Lower leg skin (tissue), 4 donors: ENCODE measurements around the gene BEND7. TPM values are rescaled to one million over a fixed set of nuclear protein-coding genes. Genes with fewer than 3 reads are reported as not detected.

Experiments
- DNase-seq, 2 donors: peaks; one replicate each; pipeline ENCODE4 v3.0.0-alpha.2; 2019; ENCODE audit warnings: low spot score in 2 of 2
- H3K4me3 ChIP-seq: fragments of 200-600 bp; sonication (generic); 2 replicates; pipeline ENCODE4 v1.5.1; 2017; ENCODE audit warnings: mild to moderate bottlenecking, low read depth; ENCODE audit not compliant: poor library complexity, severe bottlenecking
- CTCF ChIP-seq, 3 donors: fragments of 450-650 bp; IDR thresholded peaks; one replicate each; pipeline ENCODE4 v1.5.1; 2016; ENCODE audit warnings: antibody characterized with exemption in 3 of 3, mild to moderate bottlenecking in 3 of 3, moderate library complexity in 2 of 3
- POLR2A ChIP-seq, 2 donors: fragments of 450-650 bp; IDR thresholded peaks; one replicate each; pipeline ENCODE4 v1.6.1; 2016 to 2017; ENCODE audit warnings: antibody characterized with exemption in 2 of 2, mild to moderate bottlenecking in 1 of 2, moderate library complexity in 1 of 2
- WGBS, 2 donors: methylation state at CpG; one replicate each; pipeline ENCODE4 v1.1.5; 2018; 5-methylcytosine and 5-hydroxymethylcytosine counted together
- intact Hi-C: fragments of 100-400 bp; cut with DNase I; formaldehyde crosslinking; loops from one replicate; pipeline ENCODE4 v1.15.0; 2023; ENCODE audit warnings: low total_unique reads
- total RNA-seq, 4 donors: library from RNA; depleted of rRNA; stranded (reverse); fragments of >200 nt; gene quantifications; one replicate each; pipeline ENCODE4 v1.1.0, GENCODE V29; 2016

BEND7 gene
- total RNA-seq, 4 donors from 2014 or later = 3.7 to 8.1 (median 5.8) TPM

GRCh38 chr10:13457958-13458686, 70.7 kb downstream of the BEND7 start:
- intact Hi-C loops = no loop called here
- DNase-seq = no peak
- no peak overlapping the region for H3K4me3 ChIP-seq
- TF ChIP-seq CTCF (IDR thresholded peaks at IDR 0.05) (no peak), POLR2A (IDR thresholded peaks at IDR 0.05) (no peak)
- 80 to 82% methylated on average over 13 of the region's 13 CpGs for WGBS, 2 donors

- no peak overlapping the region for H3K4me3 ChIP-seq
- intact Hi-C loops = no loop called here
- WGBS, 2 donors = 68 to 69% methylated on average over 8 of the region's 8 CpGs
- no peak for DNase-seq
- no peak for TF ChIP-seq CTCF (IDR thresholded peaks at IDR 0.05)
- TF ChIP-seq POLR2A (IDR thresholded peaks at IDR 0.05) = no peak
Observed at GRCh38 chr10:13453896-13454295, 74.9 kb downstream of the BEND7 start.

- 64 to 70% methylated on average over 4 of the region's 4 CpGs for WGBS, 2 donors
- no peak for DNase-seq
- TF ChIP-seq POLR2A (IDR thresholded peaks at IDR 0.05) (no peak), CTCF (IDR thresholded peaks at IDR 0.05) (no peak)
- no peak overlapping the region for H3K4me3 ChIP-seq
- intact Hi-C loops = no loop called here
Observed at GRCh38 chr10:13450069-13450468, 78.7 kb downstream of the BEND7 start.

GRCh38 chr10:13449296-13449695, 79.5 kb downstream of the BEND7 start:
- DNase-seq = no peak
- 60 to 64% methylated on average over 7 of the region's 7 CpGs for WGBS, 2 donors
- no peak overlapping the region for H3K4me3 ChIP-seq
- intact Hi-C loops = no loop called here
- no peak for TF ChIP-seq CTCF (IDR thresholded peaks at IDR 0.05)
- no peak for TF ChIP-seq POLR2A (IDR thresholded peaks at IDR 0.05)

- no peak for TF ChIP-seq POLR2A (IDR thresholded peaks at IDR 0.05)
- TF ChIP-seq CTCF (IDR thresholded peaks at IDR 0.05) = no peak
- H3K4me3 ChIP-seq = no peak overlapping the region
- no peak for DNase-seq
- intact Hi-C loops = no loop called here
- WGBS, 2 donors = 87% methylated on average over 8 of the region's 8 CpGs
Observed at GRCh38 chr10:13448216-13448615, 80.6 kb downstream of the BEND7 start.
